Neural progenitor cell (in vitro differentiated cells): ENCODE results near the gene NCKIPSD.

Source experiments
- CTCF ChIP-seq: fragments of 200-600 bp; sonication (generic); IDR thresholded peaks from 2 replicates; pipeline ENCODE4 v1.5.1; 2017; ENCODE audit warnings: antibody characterized with exemption, mild to moderate bottlenecking
- EZH2 ChIP-seq: fragments of 200-600 bp; sonication (generic); IDR thresholded peaks from 2 replicates; pipeline ENCODE4 v1.6.1; 2017; ENCODE audit warnings: antibody characterized with exemption, mild to moderate bottlenecking, moderate library complexity
- EZH2phosphoT487 ChIP-seq: fragments of 200-600 bp; sonication (generic); IDR thresholded peaks from 2 replicates; pipeline ENCODE4 v1.6.1; 2017; ENCODE audit warnings: antibody characterized with exemption

- TF ChIP-seq CTCF (no peak), EZH2 (no peak), EZH2phosphoT487 (no peak)
Observed at GRCh38 chr3:48684480-48685143, 1.1 kb downstream of the NCKIPSD start.
